ENCODE measurements around the gene YRDC.
A peak's percentile ranks its signal among the peaks of the same experiment; 100 is the strongest.

Gene YRDC

GRCh38 chr1:37849480-37849879, 41.5 kb upstream of the YRDC start:
- Histone ChIP-seq H3K9me3 (ENCODE audit: control extremely low read depth in 1 of 5, control insufficient read depth in 4 of 5, insufficient read depth in 2 of 5, low read depth in 1 of 5, low read length in 4 of 5) (no peaks in the 10 kb centered on the region), H3K27me3 (replicated peaks in 2 of 5; ENCODE audit: control insufficient read depth in 4 of 5, insufficient read depth in 5 of 5, low read length in 4 of 5) (no peaks in the 10 kb centered on the region), H3K4me3 (ENCODE audit: control insufficient read depth in 1 of 7, extremely low read depth in 1 of 7, insufficient read depth in 4 of 7, low read depth in 2 of 7, low read length in 6 of 7) (no peak overlapping the region), H3K36me3 (ENCODE audit: control insufficient read depth in 4 of 4, insufficient read depth in 4 of 4, low read length in 3 of 4) (peaks cover 0 to 20% (median 3%) of the 10 kb centered on the region in 4 experiments), H3K4me1 (ENCODE audit: control extremely low read depth in 1 of 4, control insufficient read depth in 4 of 4, insufficient read depth in 4 of 4, low read length in 3 of 4) (peaks cover 20 to 57% (median 31%) of the 10 kb centered on the region in 4 experiments), H3K27ac (ENCODE audit: insufficient read depth in 1 of 2, low read depth in 1 of 2, low read length in 2 of 2, poor library complexity in 1 of 2, severe bottlenecking in 2 of 2) (no peak overlapping the region)
- no peak for DNase-seq
- ChIA-PET CTCF (interaction anchor here (4.4 kb wide), 1 partner anchor 12 kb away, joined by 28 read pairs; the partner anchor contains the start of gene MTF1), POLR2A (no interaction called here)
- 94% methylated on average over 2 of the region's 3 CpGs for WGBS (ENCODE audit: insufficient coverage)

GRCh38 chr1:37846647-37847339, 38.8 kb upstream of the YRDC start:
- H3K27me3 ChIP-seq (replicated peaks in 2 of 5; ENCODE audit: control insufficient read depth in 4 of 5, insufficient read depth in 5 of 5, low read length in 4 of 5), result no peaks in the 10 kb centered on the region
- no peaks in the 10 kb centered on the region for H3K9me3 ChIP-seq (ENCODE audit: control extremely low read depth in 1 of 5, control insufficient read depth in 4 of 5, insufficient read depth in 2 of 5, low read depth in 1 of 5, low read length in 4 of 5)
- ChIA-PET POLR2A (no interaction called here), CTCF (interaction anchor here (1.4 to 2.7 kb wide), 2 partner anchors 13 to 130 kb away, joined by 3 to 20 read pairs; partner anchors contain the start of gene MTF1)
- H3K4me1 ChIP-seq (ENCODE audit: control extremely low read depth in 1 of 4, control insufficient read depth in 4 of 4, insufficient read depth in 4 of 4, low read length in 3 of 4), result peaks cover 17 to 49% (median 25%) of the 10 kb centered on the region in 4 experiments
- H3K4me3 ChIP-seq (ENCODE audit: control insufficient read depth in 1 of 7, extremely low read depth in 1 of 7, insufficient read depth in 4 of 7, low read depth in 2 of 7, low read length in 6 of 7), result peak overlapping the region in 6 of 7 experiments; percentile 11 to 72 (median 50)
- WGBS (ENCODE audit: insufficient coverage), result 0% methylated on average over 1 of the region's 4 CpGs
- peak overlapping the region; percentile 43 to 76 for H3K27ac ChIP-seq (ENCODE audit: insufficient read depth in 1 of 2, low read depth in 1 of 2, low read length in 2 of 2, poor library complexity in 1 of 2, severe bottlenecking in 2 of 2)
- peaks cover 0 to 15% (median 3%) of the 10 kb centered on the region in 4 experiments for H3K36me3 ChIP-seq (ENCODE audit: control insufficient read depth in 4 of 4, insufficient read depth in 4 of 4, low read length in 3 of 4)
- peak; percentile 23 to 47 (median 37) for DNase-seq

- H3K4me1 ChIP-seq (ENCODE audit: control extremely low read depth in 1 of 4, control insufficient read depth in 4 of 4, insufficient read depth in 4 of 4, low read length in 3 of 4), result peaks cover 7 to 39% (median 16%) of the 10 kb centered on the region in 4 experiments
- POLR2A ChIA-PET, result no interaction called here
Observed at GRCh38 chr1:37845786-37846185, 37.8 kb upstream of the YRDC start.

GRCh38 chr1:37845049-37845646, 37.1 kb upstream of the YRDC start:
- WGBS (ENCODE audit: insufficient coverage), result 100% methylated on average over 1 of the region's 5 CpGs
- Histone ChIP-seq H3K9me3 (ENCODE audit: control extremely low read depth in 1 of 5, control insufficient read depth in 4 of 5, insufficient read depth in 2 of 5, low read depth in 1 of 5, low read length in 4 of 5) (no peaks in the 10 kb centered on the region), H3K36me3 (ENCODE audit: control insufficient read depth in 4 of 4, insufficient read depth in 4 of 4, low read length in 3 of 4) (peaks cover 0 to 24% (median 5%) of the 10 kb centered on the region in 4 experiments), H3K4me3 (ENCODE audit: control insufficient read depth in 1 of 7, extremely low read depth in 1 of 7, insufficient read depth in 4 of 7, low read depth in 2 of 7, low read length in 6 of 7) (no peak overlapping the region), H3K27me3 (replicated peaks in 2 of 5; ENCODE audit: control insufficient read depth in 4 of 5, insufficient read depth in 5 of 5, low read length in 4 of 5) (no peaks in the 10 kb centered on the region), H3K4me1 (ENCODE audit: control extremely low read depth in 1 of 4, control insufficient read depth in 4 of 4, insufficient read depth in 4 of 4, low read length in 3 of 4) (peaks cover 6 to 33% (median 14%) of the 10 kb centered on the region in 4 experiments), H3K27ac (ENCODE audit: insufficient read depth in 1 of 2, low read depth in 1 of 2, low read length in 2 of 2, poor library complexity in 1 of 2, severe bottlenecking in 2 of 2) (peak overlapping the region; percentile 43 to 76)
- CTCF ChIA-PET, result interaction anchor here (1.0 to 2.7 kb wide), 3 partner anchors 11 to 16 kb away, joined by 3 to 20 read pairs (median 4); partner anchors contain the start of gene MTF1
- no peak for DNase-seq
- POLR2A ChIA-PET, result no interaction called here

More at GRCh38 chr1:37845786-37846185, 37.8 kb upstream of the YRDC start:
- CTCF ChIA-PET, result interaction anchor here (2.7 kb wide), 1 partner anchor 14 kb away, joined by 20 read pairs; the partner anchor contains the start of gene MTF1
- Histone ChIP-seq H3K9me3 (ENCODE audit: control extremely low read depth in 1 of 5, control insufficient read depth in 4 of 5, insufficient read depth in 2 of 5, low read depth in 1 of 5, low read length in 4 of 5) (no peaks in the 10 kb centered on the region), H3K27me3 (replicated peaks in 2 of 5; ENCODE audit: control insufficient read depth in 4 of 5, insufficient read depth in 5 of 5, low read length in 4 of 5) (no peaks in the 10 kb centered on the region), H3K27ac (ENCODE audit: insufficient read depth in 1 of 2, low read depth in 1 of 2, low read length in 2 of 2, poor library complexity in 1 of 2, severe bottlenecking in 2 of 2) (peak overlapping the region; percentile 43 to 76), H3K4me3 (ENCODE audit: control insufficient read depth in 1 of 7, extremely low read depth in 1 of 7, insufficient read depth in 4 of 7, low read depth in 2 of 7, low read length in 6 of 7) (peak overlapping the region in 2 of 7 experiments; percentile 10 to 39), H3K36me3 (ENCODE audit: control insufficient read depth in 4 of 4, insufficient read depth in 4 of 4, low read length in 3 of 4) (peaks cover 0 to 19% (median 4%) of the 10 kb centered on the region in 4 experiments)
- DNase-seq, result no peak
- no CpG with 5 or more reads among the region's 3 CpGs for WGBS (ENCODE audit: insufficient coverage)

- peaks cover 2 to 30% (median 8%) of the 10 kb centered on the region in 4 experiments for H3K36me3 ChIP-seq (ENCODE audit: control insufficient read depth in 4 of 4, insufficient read depth in 4 of 4, low read length in 3 of 4)
- ChIA-PET POLR2A (no interaction called here), CTCF (interaction anchor here (1.0 to 2.7 kb wide), 3 partner anchors 10 to 16 kb away, joined by 3 to 20 read pairs (median 4); partner anchors contain the start of gene MTF1)
Observed at GRCh38 chr1:37844536-37844935, 36.5 kb upstream of the YRDC start.

GRCh38 chr1:37841652-37842051, 33.6 kb upstream of the YRDC start:
- peaks cover 4 to 46% (median 28%) of the 10 kb centered on the region in 4 experiments for H3K36me3 ChIP-seq (ENCODE audit: control insufficient read depth in 4 of 4, insufficient read depth in 4 of 4, low read length in 3 of 4)
- no peak overlapping the region for H3K4me3 ChIP-seq (ENCODE audit: control insufficient read depth in 1 of 7, extremely low read depth in 1 of 7, insufficient read depth in 4 of 7, low read depth in 2 of 7, low read length in 6 of 7)
- no peak for DNase-seq
- no CpG with 5 or more reads among the region's 3 CpGs for WGBS (ENCODE audit: insufficient coverage)
- no peak overlapping the region for H3K27ac ChIP-seq (ENCODE audit: insufficient read depth in 1 of 2, low read depth in 1 of 2, low read length in 2 of 2, poor library complexity in 1 of 2, severe bottlenecking in 2 of 2)
- ChIA-PET POLR2A (no interaction called here), CTCF (interaction anchor here (0.9 to 3.5 kb wide), 2 partner anchors 19 to 117 kb away, joined by 3 to 10 read pairs; partner anchors contain the start of gene MTF1)
- peaks cover 6 to 22% (median 10%) of the 10 kb centered on the region in 4 experiments for H3K4me1 ChIP-seq (ENCODE audit: control extremely low read depth in 1 of 4, control insufficient read depth in 4 of 4, insufficient read depth in 4 of 4, low read length in 3 of 4)
- H3K9me3 ChIP-seq (ENCODE audit: control extremely low read depth in 1 of 5, control insufficient read depth in 4 of 5, insufficient read depth in 2 of 5, low read depth in 1 of 5, low read length in 4 of 5), result no peaks in the 10 kb centered on the region
- H3K27me3 ChIP-seq (replicated peaks in 2 of 5; ENCODE audit: control insufficient read depth in 4 of 5, insufficient read depth in 5 of 5, low read length in 4 of 5), result no peaks in the 10 kb centered on the region

More at GRCh38 chr1:37844536-37844935, 36.5 kb upstream of the YRDC start:
- Histone ChIP-seq H3K27me3 (replicated peaks in 2 of 5; ENCODE audit: control insufficient read depth in 4 of 5, insufficient read depth in 5 of 5, low read length in 4 of 5) (no peaks in the 10 kb centered on the region), H3K9me3 (ENCODE audit: control extremely low read depth in 1 of 5, control insufficient read depth in 4 of 5, insufficient read depth in 2 of 5, low read depth in 1 of 5, low read length in 4 of 5) (no peaks in the 10 kb centered on the region), H3K4me1 (ENCODE audit: control extremely low read depth in 1 of 4, control insufficient read depth in 4 of 4, insufficient read depth in 4 of 4, low read length in 3 of 4) (peaks cover 6 to 30% (median 14%) of the 10 kb centered on the region in 4 experiments), H3K4me3 (ENCODE audit: control insufficient read depth in 1 of 7, extremely low read depth in 1 of 7, insufficient read depth in 4 of 7, low read depth in 2 of 7, low read length in 6 of 7) (no peak overlapping the region), H3K27ac (ENCODE audit: insufficient read depth in 1 of 2, low read depth in 1 of 2, low read length in 2 of 2, poor library complexity in 1 of 2, severe bottlenecking in 2 of 2) (no peak overlapping the region)
- no peak for DNase-seq
